Suprapubic skin (tissue), 4 donors: Measurements from ENCODE around the gene ZNF774.

Experiments
- EP300 ChIP-seq: sonication (generic); formaldehyde crosslinking; IDR thresholded peaks from one replicate; pipeline ENCODE4 v1.6.1; 2017; ENCODE audit warnings: antibody characterized with exemption
- POLR2A ChIP-seq, 2 donors: fragments of 450-650 bp; IDR thresholded peaks; one replicate each; pipeline ENCODE4 v1.6.1; 2017; ENCODE audit warnings: antibody characterized with exemption in 2 of 2, mild to moderate bottlenecking in 2 of 2, moderate library complexity in 2 of 2
- POLR2AphosphoS5 ChIP-seq, 3 donors: sonication (generic); formaldehyde crosslinking; IDR thresholded peaks; one replicate each; pipeline ENCODE4 v1.6.1; 2017; ENCODE audit warnings: antibody characterized with exemption in 3 of 3
- TF ChIP-seq, protein P1 (sequence below), 2 donors: fragments of 200-600 bp in 1 of 2; fragments of 450-650 bp in 1 of 2; sonication (generic) in 1 of 2; IDR thresholded peaks; one replicate each; pipeline ENCODE4 v1.5.1; 2016 to 2019; ENCODE audit warnings: antibody characterized with exemption in 2 of 2, mild to moderate bottlenecking in 1 of 2, moderate library complexity in 1 of 2

DNA sequence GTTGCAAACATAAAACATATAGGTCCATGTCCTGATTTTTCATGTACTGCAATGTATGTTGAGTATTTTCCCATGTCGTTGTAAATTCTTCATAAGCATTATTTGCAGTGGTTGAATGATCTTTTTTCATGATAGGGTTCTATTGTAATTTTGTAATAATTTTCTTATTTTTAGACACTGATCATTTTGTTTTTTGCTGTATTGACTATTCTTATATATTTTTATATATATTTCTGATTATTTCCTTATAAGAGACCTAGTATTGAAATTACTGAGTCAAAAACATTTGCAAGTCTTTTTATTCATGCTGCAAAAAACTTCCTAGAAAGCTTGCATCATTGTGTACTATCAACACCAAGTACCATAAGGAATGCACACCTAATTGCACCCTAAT lies 31.2 kb upstream of the ZNF774 start:
- TF ChIP-seq, protein P1, sequence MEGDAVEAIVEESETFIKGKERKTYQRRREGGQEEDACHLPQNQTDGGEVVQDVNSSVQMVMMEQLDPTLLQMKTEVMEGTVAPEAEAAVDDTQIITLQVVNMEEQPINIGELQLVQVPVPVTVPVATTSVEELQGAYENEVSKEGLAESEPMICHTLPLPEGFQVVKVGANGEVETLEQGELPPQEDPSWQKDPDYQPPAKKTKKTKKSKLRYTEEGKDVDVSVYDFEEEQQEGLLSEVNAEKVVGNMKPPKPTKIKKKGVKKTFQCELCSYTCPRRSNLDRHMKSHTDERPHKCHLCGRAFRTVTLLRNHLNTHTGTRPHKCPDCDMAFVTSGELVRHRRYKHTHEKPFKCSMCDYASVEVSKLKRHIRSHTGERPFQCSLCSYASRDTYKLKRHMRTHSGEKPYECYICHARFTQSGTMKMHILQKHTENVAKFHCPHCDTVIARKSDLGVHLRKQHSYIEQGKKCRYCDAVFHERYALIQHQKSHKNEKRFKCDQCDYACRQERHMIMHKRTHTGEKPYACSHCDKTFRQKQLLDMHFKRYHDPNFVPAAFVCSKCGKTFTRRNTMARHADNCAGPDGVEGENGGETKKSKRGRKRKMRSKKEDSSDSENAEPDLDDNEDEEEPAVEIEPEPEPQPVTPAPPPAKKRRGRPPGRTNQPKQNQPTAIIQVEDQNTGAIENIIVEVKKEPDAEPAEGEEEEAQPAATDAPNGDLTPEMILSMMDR (IDR thresholded peaks at IDR 0.05): no peak
- TF ChIP-seq POLR2AphosphoS5 (IDR thresholded peaks at IDR 0.05) (no peak), POLR2A (IDR thresholded peaks at IDR 0.05) (no peak), EP300 (no peak)
